ENCODE results near the gene ZDHHC24. TPM values are rescaled to one million over a fixed set of nuclear protein-coding genes. Genes with fewer than 3 reads are reported as not detected.
A peak's percentile ranks its signal among the peaks of the same experiment; 100 is the strongest.

ZDHHC24 gene
- total RNA-seq, 1 donor from 2014 or later: 10.3 TPM

DNA sequence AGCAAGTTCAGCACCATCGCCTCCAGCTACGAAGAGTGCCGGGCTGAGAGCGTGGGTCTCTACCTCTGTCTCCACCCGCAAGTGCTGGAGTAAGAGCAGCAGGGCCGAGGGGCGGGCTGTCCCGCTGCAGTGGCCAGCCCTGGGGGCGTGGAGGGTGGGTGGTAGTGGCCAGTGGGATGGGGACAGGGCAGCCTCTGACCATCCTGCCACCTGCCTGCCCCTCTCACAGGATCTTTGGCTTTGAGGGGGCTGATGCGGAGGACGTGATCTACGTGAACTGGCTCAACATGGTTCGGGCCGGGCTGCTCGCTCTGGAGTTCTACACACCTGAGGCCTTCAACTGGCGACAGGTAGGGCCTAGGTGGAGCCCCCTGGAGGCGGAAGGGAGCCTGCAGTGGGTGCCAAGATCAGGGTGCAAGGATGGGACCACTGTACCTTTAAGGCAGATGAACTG lies 50.4 kb downstream of the ZDHHC24 start:
- peaks cover 9% of the 10 kb centered on the region for H3K36me3 Mint-ChIP-seq (ENCODE audit: low read depth, unreplicated experiment)
- DNase-seq (ENCODE audit: low spot score): no peak
- no peak overlapping the region for H3K4me3 Mint-ChIP-seq (ENCODE audit: unreplicated experiment)

DNA sequence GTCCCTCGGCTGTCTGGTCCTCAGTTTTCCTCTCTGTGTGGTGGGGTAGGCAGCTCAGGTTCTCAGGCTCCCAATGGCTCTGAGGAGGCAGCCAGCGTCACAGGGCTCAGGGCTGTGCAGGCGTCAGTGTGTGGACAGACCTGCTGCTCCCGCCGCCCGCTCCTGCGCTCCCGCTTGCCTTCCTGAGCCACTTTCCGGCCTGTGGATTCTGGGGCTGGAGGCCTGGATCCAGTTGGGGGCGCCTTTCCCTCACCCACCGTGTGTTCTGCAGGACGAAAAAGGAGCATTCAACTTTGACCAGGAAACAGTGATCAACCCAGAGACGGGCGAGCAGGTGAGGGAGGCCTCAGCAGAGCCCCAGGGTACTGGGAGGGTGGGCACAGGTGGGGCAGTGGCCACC lies 50.9 kb downstream of the ZDHHC24 start:
- H3K4me1 Mint-ChIP-seq (ENCODE audit: unreplicated experiment): peaks cover 3% of the 10 kb centered on the region
- H3K4me3 Mint-ChIP-seq (ENCODE audit: unreplicated experiment): no peak overlapping the region
- no peak for TF ChIP-seq CTCF (IDR thresholded peaks at IDR 0.05; ENCODE audit: unreplicated experiment)
- H3K27ac Mint-ChIP-seq (ENCODE audit: unreplicated experiment): no peak overlapping the region
- no peaks in the 10 kb centered on the region for H3K9me3 Mint-ChIP-seq (ENCODE audit: unreplicated experiment)
- peaks cover 9% of the 10 kb centered on the region for H3K36me3 Mint-ChIP-seq (ENCODE audit: low read depth, unreplicated experiment)
- no peak for DNase-seq (ENCODE audit: low spot score)
- H3K27me3 Mint-ChIP-seq (ENCODE audit: unreplicated experiment): peaks cover 6% of the 10 kb centered on the region

More for the DNA sequence above, 50.4 kb downstream of the ZDHHC24 start:
- Mint-ChIP-seq H3K27me3 (ENCODE audit: unreplicated experiment) (peaks cover 4% of the 10 kb centered on the region), H3K4me1 (ENCODE audit: unreplicated experiment) (peaks cover under 1% of the 10 kb centered on the region), H3K9me3 (ENCODE audit: unreplicated experiment) (no peaks in the 10 kb centered on the region), H3K27ac (ENCODE audit: unreplicated experiment) (no peak overlapping the region)
- TF ChIP-seq CTCF (IDR thresholded peaks at IDR 0.05; ENCODE audit: unreplicated experiment): peak; percentile 30

DNA sequence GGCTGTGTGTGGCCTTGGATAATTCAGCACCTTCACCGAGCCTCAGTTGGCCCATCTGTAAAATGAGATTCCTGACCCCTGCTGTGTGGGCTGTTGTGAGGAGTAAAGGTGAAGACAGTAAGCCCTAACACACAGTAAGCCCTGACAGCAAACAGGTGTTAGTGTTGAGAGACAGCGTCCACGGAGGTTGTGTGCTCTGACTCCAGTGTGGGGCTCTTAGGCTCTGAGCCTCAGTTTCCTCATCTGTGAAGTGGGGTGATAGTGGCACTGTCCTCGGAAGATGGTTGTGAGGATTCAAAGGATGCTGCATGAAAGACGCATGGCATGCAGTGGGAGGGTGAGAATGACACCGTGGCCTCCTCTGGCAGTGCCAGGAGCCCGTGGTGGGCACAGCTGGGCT lies 51.4 kb downstream of the ZDHHC24 start:
- Mint-ChIP-seq H3K4me1 (ENCODE audit: unreplicated experiment) (peaks cover 3% of the 10 kb centered on the region), H3K4me3 (ENCODE audit: unreplicated experiment) (no peak overlapping the region), H3K9me3 (ENCODE audit: unreplicated experiment) (no peaks in the 10 kb centered on the region), H3K27me3 (ENCODE audit: unreplicated experiment) (peaks cover 4% of the 10 kb centered on the region), H3K36me3 (ENCODE audit: low read depth, unreplicated experiment) (peaks cover 9% of the 10 kb centered on the region), H3K27ac (ENCODE audit: unreplicated experiment) (no peak overlapping the region)
- TF ChIP-seq CTCF (IDR thresholded peaks at IDR 0.05; ENCODE audit: unreplicated experiment): no peak
- no peak for DNase-seq (ENCODE audit: low spot score)

- H3K4me3 Mint-ChIP-seq (ENCODE audit: unreplicated experiment): peak overlapping the region; percentile 5
- peaks cover 9% of the 10 kb centered on the region for H3K36me3 Mint-ChIP-seq (ENCODE audit: low read depth, unreplicated experiment)
- H3K27me3 Mint-ChIP-seq (ENCODE audit: unreplicated experiment): peaks cover 4% of the 10 kb centered on the region
- H3K4me1 Mint-ChIP-seq (ENCODE audit: unreplicated experiment): peaks cover 3% of the 10 kb centered on the region
- no peaks in the 10 kb centered on the region for H3K9me3 Mint-ChIP-seq (ENCODE audit: unreplicated experiment)
- no peak for DNase-seq (ENCODE audit: low spot score)
- H3K27ac Mint-ChIP-seq (ENCODE audit: unreplicated experiment): no peak overlapping the region
- no peak for TF ChIP-seq CTCF (IDR thresholded peaks at IDR 0.05; ENCODE audit: unreplicated experiment)
These were observed 52.7 kb downstream of the ZDHHC24 start for GRCh38 chr11:66493130-66493529.

GRCh38 chr11:66492161-66492865 lies 53.5 kb downstream of the ZDHHC24 start:
- peak overlapping the region; percentile 5 for H3K4me3 Mint-ChIP-seq (ENCODE audit: unreplicated experiment)
- peaks cover 9% of the 10 kb centered on the region for H3K36me3 Mint-ChIP-seq (ENCODE audit: low read depth, unreplicated experiment)
- peaks cover 4% of the 10 kb centered on the region for H3K27me3 Mint-ChIP-seq (ENCODE audit: unreplicated experiment)
- DNase-seq (ENCODE audit: low spot score): no peak
- no peak for TF ChIP-seq CTCF (IDR thresholded peaks at IDR 0.05; ENCODE audit: unreplicated experiment)
- no peak overlapping the region for H3K27ac Mint-ChIP-seq (ENCODE audit: unreplicated experiment)
- peaks cover 3% of the 10 kb centered on the region for H3K4me1 Mint-ChIP-seq (ENCODE audit: unreplicated experiment)
- H3K9me3 Mint-ChIP-seq (ENCODE audit: unreplicated experiment): no peaks in the 10 kb centered on the region

Data from endothelial cell (in vitro differentiated cells).